Astrocyte of the cerebellum (primary cell): ENCODE measurements around the gene VSX2.

Experiments
- DNase-seq: peaks from one replicate; pipeline ENCODE4 v3.0.0-alpha.2; 2011; ENCODE audit warnings: low read depth
- H3K4me3 ChIP-seq: 2 replicates; pipeline ENCODE4 v1.5.1; 2011; ENCODE audit warnings: mild to moderate bottlenecking, low read depth, low read length, moderate library complexity
- in situ Hi-C: cut with HindIII; loops from 2 replicates; pipeline ENCODE4 v1.10.0; 2017; ENCODE audit warnings: low sequenced_read_pairs
- TF ChIP-seq, protein P1 (sequence below): IDR thresholded peaks from 2 replicates; pipeline ENCODE4 v1.5.1; 2012; ENCODE audit warnings: low read length, low read depth, moderate library complexity, mild to moderate bottlenecking; ENCODE audit errors: missing control alignments

VSX2 gene

DNA sequence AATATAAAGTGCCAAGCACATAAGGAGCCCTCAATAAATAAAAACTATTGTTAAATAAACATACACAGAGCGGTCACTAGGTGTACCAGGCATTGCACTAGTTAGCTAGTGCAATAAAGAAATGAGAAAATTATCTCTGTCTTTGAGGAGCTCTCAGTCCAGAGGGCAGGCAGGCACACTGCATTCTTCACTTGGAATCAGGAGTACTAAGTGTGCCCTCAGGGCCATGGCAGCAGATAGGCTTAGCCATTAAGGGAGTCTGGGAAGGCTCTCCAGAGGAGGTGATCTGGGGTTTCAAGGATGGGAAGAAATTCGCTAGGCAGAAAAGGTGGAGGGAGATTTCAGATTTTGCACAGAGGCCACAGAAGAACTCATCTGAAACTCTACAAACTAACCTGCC, 54.4 kb downstream of the VSX2 start:
- no peak for DNase-seq
- in situ Hi-C loops = loop anchor here (5.0 to 10.0 kb wide), 2 partner anchors 61 to 66 kb away; no protein-coding TSS in a partner anchor
- TF ChIP-seq, protein P1, sequence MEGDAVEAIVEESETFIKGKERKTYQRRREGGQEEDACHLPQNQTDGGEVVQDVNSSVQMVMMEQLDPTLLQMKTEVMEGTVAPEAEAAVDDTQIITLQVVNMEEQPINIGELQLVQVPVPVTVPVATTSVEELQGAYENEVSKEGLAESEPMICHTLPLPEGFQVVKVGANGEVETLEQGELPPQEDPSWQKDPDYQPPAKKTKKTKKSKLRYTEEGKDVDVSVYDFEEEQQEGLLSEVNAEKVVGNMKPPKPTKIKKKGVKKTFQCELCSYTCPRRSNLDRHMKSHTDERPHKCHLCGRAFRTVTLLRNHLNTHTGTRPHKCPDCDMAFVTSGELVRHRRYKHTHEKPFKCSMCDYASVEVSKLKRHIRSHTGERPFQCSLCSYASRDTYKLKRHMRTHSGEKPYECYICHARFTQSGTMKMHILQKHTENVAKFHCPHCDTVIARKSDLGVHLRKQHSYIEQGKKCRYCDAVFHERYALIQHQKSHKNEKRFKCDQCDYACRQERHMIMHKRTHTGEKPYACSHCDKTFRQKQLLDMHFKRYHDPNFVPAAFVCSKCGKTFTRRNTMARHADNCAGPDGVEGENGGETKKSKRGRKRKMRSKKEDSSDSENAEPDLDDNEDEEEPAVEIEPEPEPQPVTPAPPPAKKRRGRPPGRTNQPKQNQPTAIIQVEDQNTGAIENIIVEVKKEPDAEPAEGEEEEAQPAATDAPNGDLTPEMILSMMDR = no peak
- H3K4me3 ChIP-seq = no peak overlapping the region

GRCh38 chr14:74296037-74296467, 56.8 kb downstream of the VSX2 start:
- in situ Hi-C loops = loop anchor here (5.0 to 10.0 kb wide), 2 partner anchors 59 to 446 kb away; no protein-coding TSS in a partner anchor

DNA sequence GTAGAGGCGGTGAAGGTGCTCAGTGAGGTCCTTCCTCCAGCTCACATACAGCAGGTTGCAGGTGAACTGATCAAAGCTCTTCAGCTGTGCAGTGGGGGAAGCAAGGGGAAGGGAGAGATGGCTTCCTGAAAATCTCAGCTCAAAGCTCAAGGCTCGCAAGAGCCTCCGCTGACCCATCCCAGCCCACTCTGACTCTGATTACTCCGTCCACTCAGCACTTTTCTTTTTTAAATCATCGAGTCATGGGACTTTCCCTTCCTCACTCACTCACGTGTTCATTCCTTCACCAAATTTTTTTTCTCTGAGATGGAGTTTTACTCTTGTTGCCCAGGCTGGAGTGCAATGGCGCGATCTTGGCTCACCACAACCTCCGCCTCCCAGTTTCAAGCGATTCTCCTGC, 58.7 kb downstream of the VSX2 start:
- in situ Hi-C loops = loop anchor here (5.0 to 10.0 kb wide), 2 partner anchors 57 to 444 kb away; no protein-coding TSS in a partner anchor
- DNase-seq = no peak
- TF ChIP-seq, protein P1 = no peak
- H3K4me3 ChIP-seq = no peak overlapping the region

More at GRCh38 chr14:74296037-74296467, 56.8 kb downstream of the VSX2 start:
- H3K4me3 ChIP-seq = no peak overlapping the region
- TF ChIP-seq, protein P1 = no peak
- no peak for DNase-seq

DNA sequence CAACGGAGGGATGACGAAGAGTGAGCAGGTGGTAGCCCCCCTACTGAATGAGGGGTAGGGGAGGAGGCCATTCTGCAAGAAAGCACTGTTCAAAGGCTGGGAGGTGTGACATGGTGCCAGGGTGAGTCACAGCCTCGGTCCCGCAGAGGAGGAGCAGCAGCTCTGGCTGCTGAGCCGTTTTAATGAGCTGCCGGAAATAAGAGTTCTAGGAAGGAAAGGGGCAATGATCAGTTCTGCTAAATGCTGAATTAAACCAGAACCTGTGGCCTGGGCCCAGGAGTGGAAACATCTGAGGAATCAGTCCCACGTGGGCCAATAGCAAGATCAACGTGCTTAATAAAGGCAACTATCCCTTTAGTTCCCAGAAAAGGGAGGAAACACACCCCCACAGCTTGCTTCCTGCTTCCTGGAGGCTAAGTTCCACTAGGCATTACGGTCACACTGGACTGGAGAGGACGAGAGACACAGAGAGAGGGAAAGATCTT, 59.9 kb downstream of the VSX2 start:
- DNase-seq = peak; percentile 18

DNA sequence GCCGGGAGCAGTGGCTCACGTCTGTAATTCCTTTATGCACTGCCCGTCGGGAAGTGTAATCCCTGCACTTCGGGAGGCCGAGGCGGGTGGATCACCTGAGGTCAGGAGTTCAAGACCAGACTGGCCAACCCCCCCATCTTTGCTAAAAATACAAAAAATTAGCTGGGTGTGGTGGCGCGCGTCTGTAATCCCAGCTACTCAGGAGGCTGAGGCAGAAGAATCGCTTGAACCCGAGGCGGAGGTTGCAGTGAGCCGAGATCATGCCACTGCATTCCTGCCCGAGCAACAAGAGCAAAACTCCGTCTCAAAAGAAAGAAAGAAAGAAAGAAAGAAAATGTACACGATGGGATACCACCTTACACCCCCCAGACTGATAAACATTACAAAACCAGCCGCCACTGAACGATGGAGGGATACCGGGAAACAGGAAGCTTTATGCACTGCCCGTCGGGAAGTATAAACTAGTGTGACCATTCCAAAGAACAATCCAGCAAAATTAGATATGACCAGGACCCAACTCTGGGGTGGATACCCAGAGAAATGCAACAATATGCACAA, 62.4 kb downstream of the VSX2 start:
- H3K4me3 ChIP-seq = peak overlapping the region; percentile 76
- TF ChIP-seq, protein P1 = no peak
- no peak for DNase-seq

More for the DNA sequence above, 59.9 kb downstream of the VSX2 start:
- in situ Hi-C loops = loop anchor here (5.0 to 10.0 kb wide), 2 partner anchors 56 to 443 kb away; no protein-coding TSS in a partner anchor
- no peak overlapping the region for H3K4me3 ChIP-seq
- TF ChIP-seq, protein P1 = no peak

DNA sequence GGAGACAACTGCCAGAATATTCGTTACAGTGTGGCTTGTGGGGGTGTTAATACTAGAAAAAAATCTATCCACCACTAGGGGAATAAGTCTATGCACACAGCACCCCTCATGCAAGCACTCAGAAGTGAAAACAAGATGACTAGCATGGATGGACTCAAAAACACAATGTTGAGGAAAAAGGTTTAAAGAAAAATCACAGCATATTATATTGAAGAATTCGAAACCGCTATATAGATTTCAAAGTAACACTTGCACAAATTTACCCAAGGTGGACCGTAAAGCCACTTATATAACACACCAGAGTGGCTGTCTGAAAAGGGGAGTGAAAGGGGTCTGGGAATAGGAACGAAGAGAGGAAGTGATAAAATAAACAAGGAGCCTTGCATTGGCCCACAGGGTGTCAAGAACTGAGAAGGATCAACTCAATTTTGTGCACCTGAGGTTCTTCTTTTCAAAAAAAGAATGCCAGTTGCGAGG, 62.9 kb downstream of the VSX2 start:
- in situ Hi-C loops = no loop called here
- peak; percentile 38 for DNase-seq
- TF ChIP-seq, protein P1 = peak; percentile 64
- peak overlapping the region; percentile 76 for H3K4me3 ChIP-seq

More for the DNA sequence above, 62.4 kb downstream of the VSX2 start:
- in situ Hi-C loops = no loop called here
